ENCODE measurements around the gene RNF223.

Gene RNF223

DNA sequence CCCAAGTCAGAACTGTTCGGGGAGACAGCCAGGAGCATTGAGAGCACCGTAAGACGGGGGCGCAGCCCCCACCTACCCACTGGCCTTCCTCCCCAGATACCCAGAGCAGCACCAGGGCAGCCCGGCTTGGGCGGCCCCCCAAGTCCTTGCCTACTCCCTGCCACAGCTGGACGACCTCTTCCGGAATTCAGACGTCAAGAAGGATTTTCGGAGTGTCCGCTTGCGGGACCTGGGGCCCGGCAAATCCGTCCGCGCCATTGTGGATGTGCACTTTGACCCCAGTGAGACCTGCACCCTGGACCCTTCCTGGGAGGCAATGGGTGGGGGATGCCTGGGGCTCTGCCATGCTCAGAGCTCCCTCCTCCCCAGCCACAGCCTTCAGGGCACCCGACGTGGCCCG, 26.7 kb downstream of the RNF223 start:
- DNase-seq (ENCODE audit: low read depth in 1 of 2, low spot score in 1 of 2): no peak

- DNase-seq (ENCODE audit: low read depth in 1 of 2, low spot score in 1 of 2): no peak
These were observed 27.3 kb downstream of the RNF223 start for GRCh38 chr1:1046767-1047166.

DNA sequence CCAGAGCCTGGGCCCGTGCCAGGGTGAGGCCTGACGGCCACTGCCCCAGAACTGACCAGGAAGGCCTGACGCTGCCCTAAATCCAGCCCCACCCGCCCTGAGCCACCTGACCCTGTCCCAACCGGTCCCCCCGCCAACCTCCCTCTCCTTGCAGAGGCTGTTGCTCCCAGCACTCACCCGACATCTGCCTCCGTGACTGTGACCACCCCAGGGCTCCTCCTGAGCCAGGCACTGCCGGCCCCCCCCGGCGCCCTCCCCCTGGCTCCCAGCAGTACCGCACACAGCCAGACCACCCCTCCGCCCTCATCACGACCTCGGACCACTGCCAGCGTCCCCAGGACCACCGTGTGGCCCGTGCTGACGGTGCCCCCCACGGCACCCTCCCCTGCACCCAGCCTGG, 27.9 kb downstream of the RNF223 start:
- DNase-seq (ENCODE audit: low read depth in 1 of 2, low spot score in 1 of 2): no peak

DNA sequence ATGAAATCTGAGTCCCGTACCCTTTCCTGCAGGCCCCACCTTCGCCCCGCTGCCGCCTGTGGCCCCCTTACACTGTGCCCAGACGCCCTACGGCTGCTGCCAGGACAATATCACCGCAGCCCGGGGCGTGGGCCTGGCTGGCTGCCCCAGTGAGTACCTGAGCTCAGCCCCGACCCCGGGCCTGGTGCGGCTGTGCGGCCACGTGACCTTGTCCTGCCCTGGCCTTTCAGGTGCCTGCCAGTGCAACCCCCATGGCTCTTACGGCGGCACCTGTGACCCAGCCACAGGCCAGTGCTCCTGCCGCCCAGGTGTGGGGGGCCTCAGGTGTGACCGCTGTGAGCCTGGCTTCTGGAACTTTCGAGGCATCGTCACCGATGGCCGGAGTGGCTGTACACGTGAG, 29.0 kb downstream of the RNF223 start:
- no peak for DNase-seq (ENCODE audit: low read depth in 1 of 2, low spot score in 1 of 2)

- no peak for DNase-seq (ENCODE audit: low read depth in 1 of 2, low spot score in 1 of 2)
These were observed 29.5 kb downstream of the RNF223 start for GRCh38 chr1:1044455-1045078.

DNA sequence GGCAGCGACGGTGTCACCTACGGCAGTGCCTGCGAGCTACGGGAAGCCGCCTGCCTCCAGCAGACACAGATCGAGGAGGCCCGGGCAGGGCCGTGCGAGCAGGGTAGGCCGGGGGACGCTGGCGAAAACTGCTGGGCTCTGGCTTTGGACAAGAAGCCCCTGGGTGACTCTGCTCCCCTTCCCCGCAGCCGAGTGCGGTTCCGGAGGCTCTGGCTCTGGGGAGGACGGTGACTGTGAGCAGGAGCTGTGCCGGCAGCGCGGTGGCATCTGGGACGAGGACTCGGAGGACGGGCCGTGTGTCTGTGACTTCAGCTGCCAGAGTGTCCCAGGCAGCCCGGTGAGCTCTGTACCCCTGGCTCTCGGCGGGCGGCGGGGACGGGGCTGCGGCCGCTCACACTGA, 30.2 kb downstream of the RNF223 start:
- DNase-seq (ENCODE audit: low read depth in 1 of 2, low spot score in 1 of 2): no peak

- no peak for DNase-seq (ENCODE audit: low read depth in 1 of 2, low spot score in 1 of 2)
These were observed 30.7 kb downstream of the RNF223 start for GRCh38 chr1:1043411-1043810.

DNA sequence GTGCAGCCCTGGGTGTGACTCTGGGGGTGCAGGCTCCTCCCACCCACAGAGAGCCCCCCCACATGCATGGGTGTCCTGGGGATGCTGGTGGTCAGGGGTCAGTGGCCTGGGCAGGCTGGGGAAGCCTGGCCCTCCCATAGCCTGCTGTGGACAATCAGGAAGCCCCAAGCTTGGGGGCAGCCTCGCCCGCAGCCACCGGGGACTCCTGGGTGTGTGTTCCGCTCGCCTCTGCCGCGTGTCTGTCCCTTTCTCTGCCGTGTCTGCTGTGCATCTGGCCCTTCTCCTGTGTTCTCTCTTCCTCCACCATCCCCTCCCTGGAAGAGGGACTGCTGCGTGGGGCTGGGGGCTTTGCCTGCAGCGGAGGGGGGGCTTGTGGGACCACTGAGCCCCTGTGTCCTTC, 31.3 kb downstream of the RNF223 start:
- no peak for DNase-seq (ENCODE audit: low read depth in 1 of 2, low spot score in 1 of 2)

GRCh38 chr1:1041873-1042272, 32.2 kb downstream of the RNF223 start:
- DNase-seq (ENCODE audit: low read depth in 1 of 2, low spot score in 1 of 2): no peak

- no peak for DNase-seq (ENCODE audit: low read depth in 1 of 2, low spot score in 1 of 2)
These were observed 33.0 kb downstream of the RNF223 start for GRCh38 chr1:1041092-1041523.

DNA sequence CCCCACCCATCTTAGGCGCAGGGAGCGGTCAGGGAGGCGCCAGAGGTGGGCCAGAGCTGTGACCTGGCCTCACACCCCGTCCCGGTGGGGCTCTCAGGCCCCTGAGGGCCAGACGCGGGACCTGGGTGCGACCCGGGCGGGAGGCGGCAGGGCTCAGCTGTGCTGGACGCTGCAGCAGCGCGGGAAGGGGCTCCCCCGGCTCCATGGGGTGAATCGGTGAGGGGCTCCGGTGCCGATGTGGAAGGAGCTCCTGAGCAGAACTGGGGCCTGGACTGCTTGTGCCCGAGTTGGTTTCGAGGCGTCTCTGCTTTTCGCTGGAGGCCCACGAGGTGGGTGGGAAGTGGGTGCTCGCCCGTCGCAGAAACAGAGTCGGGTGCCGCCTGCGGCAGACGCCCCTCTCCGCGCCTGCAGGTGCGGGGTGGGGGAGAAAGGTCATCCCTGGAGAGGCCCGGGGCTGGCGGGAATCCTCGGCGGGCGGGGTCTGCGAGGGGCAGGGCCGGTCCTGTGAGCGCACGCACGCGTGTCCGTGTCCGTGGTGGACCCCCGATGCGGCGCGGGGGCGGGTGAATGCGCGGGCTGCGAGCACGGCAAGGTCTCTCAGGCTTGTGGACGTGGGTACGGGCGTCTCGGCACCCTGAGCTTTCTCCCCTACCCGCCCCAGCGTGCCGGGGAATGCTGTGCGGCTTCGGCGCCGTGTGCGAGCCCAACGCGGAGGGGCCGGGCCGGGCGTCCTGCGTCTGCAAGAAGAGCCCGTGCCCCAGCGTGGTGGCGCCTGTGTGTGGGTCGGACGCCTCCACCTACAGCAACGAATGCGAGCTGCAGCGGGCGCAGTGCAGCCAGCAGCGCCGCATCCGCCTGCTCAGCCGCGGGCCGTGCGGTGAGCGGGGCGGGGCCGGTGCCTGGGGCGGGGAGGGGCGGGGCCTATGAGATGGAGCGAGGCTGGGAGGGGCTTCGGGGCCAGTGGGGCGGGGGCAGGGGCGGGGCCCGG, 33.8 kb downstream of the RNF223 start:
- DNase-seq (ENCODE audit: low read depth in 1 of 2, low spot score in 1 of 2): peak; percentile 52 to 62

DNA sequence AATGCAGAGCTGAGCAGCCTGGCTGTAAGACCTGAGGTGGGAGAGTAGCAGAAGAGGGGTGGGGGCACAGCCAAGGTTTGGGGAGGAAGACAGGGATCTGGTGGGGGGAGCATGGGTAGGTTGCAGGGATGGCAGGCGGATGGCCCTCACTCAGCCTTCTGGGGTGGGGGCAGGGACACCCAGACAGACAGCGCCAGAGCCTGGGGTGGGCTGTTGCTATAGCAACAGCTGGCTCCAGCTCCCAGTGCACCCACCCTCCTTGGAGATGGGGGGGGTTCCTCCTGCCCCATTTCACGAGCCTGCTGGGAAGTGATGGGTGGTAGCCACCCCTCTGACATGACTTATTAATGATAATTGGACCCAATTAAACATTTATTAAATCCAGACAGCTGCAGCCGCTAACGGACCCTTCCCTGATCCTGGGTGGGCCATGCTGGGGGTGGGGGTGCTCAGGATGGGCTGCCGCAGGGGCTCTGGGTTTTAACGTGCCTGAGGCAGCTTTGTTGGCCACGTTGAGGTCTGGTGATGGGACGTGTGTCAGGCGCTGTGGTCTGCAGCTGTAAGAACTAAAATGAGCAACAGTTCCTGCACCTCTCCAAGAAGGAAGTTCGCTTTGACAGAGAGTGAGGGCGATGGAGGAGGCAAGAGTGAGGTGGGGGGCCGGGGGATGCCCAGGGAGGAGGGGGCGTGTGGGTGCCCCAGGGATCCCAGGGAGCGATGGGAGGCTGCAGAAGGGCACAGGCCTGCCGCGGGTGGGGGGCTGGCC, 34.8 kb downstream of the RNF223 start:
- no peak for DNase-seq (ENCODE audit: low read depth in 1 of 2, low spot score in 1 of 2)

DNA sequence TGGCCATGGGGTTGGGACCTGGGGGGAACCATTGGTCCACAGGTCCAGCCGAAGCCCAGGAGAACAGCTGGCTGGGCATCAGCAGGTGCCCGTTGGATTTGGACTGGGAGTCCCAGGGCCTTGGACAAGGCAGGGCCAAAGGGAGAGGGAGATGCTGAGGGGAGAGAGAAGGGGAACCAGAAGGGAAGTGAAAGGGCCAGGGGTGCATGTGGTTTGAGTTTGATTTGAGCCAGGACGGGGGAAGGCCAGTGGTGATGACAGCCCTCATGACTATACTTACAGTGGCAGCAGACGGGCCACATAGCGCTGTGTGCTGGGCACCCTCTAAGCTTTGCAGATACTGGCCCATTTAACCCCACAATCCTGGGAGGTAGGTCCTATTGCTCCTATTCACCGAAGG, 35.4 kb downstream of the RNF223 start:
- no peak for DNase-seq (ENCODE audit: low read depth in 1 of 2, low spot score in 1 of 2)

DNA sequence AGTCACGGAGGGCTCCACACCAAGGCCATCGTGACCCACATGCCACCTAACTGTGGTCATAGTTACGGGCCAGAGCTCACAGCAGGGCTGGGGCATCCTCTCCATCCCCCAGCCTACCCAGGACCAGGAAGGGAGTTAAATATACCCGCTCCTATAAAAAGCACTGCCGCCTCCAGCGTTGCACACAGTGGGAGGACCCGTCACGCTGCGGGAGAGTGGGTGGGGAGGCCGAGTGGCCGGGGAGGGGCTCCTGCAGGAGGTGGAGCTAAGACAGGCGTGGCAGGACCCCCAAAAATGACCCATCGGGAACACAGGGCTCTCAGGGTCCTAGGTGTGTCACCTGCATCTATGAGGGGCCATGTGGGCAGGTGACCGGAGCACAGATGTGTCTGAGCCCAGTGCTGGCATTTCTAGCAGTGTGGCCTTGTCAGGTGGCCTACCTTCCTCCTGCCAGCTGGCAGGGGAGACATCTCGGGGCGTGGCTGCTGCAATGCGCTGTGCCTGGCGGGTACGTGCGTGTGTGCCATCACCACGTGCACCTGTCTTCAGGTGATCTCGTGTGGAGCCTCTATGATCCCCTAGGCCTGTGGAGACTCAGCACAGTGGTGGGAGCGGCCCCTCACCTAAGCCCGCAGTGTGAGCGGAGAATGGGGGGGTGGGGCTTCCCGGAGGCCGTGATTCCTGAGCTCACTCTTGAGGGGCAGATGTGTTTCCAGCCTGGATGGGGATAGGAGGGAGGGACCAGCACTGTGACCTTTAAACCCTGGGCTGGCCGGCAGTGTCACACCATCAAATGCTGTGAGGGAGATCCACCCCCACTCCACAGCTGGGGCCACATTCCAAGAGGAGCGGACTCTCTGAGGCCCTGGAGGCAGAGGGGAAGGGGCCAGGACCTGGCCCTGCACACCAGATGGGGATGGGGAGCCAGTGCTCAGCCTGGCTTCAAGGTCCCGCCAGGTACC, 36.5 kb downstream of the RNF223 start:
- no peak for DNase-seq (ENCODE audit: low read depth in 1 of 2, low spot score in 1 of 2)

- no peak for DNase-seq (ENCODE audit: low read depth in 1 of 2, low spot score in 1 of 2)
These were observed 38.7 kb downstream of the RNF223 start for GRCh38 chr1:1035291-1035943.

GRCh38 chr1:1034439-1034781, 39.7 kb downstream of the RNF223 start:
- no peak for DNase-seq (ENCODE audit: low read depth in 1 of 2, low spot score in 1 of 2)

- no peak for DNase-seq (ENCODE audit: low read depth in 1 of 2, low spot score in 1 of 2)
These were observed 40.2 kb downstream of the RNF223 start for GRCh38 chr1:1033731-1034438.

GRCh38 chr1:1033009-1033587, 41.0 kb downstream of the RNF223 start:
- peak; percentile 81 to 90 for DNase-seq (ENCODE audit: low read depth in 1 of 2, low spot score in 1 of 2)

GRCh38 chr1:1032424-1032823, 41.7 kb downstream of the RNF223 start:
- DNase-seq (ENCODE audit: low read depth in 1 of 2, low spot score in 1 of 2): no peak
